ENCODE results near the gene SNRNP48.

The SNRNP48 gene

DNA sequence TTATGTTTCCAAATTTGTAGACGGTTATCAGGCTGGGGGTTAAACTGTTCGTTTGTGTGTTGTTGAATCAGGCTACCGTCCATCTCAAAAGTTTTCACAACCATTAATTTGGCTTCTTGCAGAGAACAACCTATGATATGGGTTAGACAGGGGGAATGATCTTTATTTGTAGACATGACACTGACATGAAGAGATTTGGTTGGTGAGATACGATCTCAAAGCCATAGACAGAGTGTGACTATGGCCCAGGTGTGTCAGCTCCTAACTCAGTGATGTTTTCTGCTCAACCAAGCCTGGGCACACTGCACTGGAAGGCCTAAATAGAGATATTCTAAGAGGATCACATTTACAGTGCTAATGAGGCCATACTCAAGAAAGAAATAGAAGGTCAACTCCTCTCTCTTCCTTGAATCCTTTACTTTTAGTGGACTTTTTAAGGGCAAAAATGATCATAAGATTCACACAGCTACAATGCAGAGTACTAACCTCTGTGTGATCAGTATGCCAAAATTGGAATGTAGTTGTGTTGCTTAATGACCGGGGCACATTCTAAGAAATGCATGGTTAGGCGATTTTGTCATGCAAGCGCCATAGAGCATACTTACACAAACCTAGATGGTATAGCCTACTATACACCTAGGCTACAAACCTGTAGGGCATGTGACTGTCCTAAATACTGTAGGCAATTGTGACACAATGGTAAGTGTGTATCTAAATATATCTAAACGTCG, 17.6 kb upstream of the SNRNP48 start:
- TF ChIP-seq, protein P1, sequence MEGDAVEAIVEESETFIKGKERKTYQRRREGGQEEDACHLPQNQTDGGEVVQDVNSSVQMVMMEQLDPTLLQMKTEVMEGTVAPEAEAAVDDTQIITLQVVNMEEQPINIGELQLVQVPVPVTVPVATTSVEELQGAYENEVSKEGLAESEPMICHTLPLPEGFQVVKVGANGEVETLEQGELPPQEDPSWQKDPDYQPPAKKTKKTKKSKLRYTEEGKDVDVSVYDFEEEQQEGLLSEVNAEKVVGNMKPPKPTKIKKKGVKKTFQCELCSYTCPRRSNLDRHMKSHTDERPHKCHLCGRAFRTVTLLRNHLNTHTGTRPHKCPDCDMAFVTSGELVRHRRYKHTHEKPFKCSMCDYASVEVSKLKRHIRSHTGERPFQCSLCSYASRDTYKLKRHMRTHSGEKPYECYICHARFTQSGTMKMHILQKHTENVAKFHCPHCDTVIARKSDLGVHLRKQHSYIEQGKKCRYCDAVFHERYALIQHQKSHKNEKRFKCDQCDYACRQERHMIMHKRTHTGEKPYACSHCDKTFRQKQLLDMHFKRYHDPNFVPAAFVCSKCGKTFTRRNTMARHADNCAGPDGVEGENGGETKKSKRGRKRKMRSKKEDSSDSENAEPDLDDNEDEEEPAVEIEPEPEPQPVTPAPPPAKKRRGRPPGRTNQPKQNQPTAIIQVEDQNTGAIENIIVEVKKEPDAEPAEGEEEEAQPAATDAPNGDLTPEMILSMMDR (IDR thresholded peaks at IDR 0.05; ENCODE audit: low read depth, low read length), result no peak
- no peak overlapping the region for H3K4me3 ChIP-seq (ENCODE audit: low read depth, low read length)

DNA sequence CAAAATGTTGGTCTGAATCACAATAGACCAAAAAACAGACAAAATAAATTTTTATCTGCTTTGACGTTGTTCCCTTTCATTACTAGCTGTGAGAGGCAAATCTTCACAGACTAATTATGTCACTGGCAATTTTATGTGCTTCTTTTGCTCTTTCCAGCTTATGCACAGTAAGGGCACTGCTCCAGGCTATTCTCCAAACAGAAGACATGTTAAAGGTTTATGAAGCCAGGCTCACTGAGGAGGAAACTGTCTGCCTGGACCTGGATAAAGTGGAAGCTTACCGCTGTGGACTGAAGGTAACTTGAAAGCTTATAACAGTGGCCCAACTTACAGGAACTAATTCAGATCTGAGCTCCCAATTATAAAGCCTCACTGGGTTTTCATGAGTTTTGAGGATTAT, 15.5 kb upstream of the SNRNP48 start:
- TF ChIP-seq, protein P1 (IDR thresholded peaks at IDR 0.05; ENCODE audit: low read depth, low read length), result no peak
- H3K4me3 ChIP-seq (ENCODE audit: low read depth, low read length), result no peak overlapping the region

DNA sequence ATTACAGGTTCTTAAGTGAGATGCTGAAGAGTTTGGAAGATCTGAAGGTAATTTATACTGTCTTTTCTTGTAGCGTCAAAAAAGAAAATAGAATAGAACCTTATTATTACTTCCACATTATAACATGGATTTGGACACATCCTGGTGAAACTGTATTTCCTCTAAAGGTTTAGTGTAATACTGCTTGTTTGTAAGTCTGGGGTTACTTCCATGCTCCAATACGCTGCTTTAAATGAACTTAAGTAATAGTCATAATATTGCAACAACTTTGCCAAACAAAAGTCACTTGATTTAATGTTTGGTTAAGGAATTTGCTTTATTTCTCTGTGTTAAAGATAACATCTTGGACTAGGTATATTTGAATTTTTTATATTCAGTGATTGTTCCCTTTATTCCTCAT, 11.5 kb upstream of the SNRNP48 start:
- no peak overlapping the region for H3K4me3 ChIP-seq (ENCODE audit: low read depth, low read length)
- TF ChIP-seq, protein P1 (IDR thresholded peaks at IDR 0.05; ENCODE audit: low read depth, low read length), result no peak

DNA sequence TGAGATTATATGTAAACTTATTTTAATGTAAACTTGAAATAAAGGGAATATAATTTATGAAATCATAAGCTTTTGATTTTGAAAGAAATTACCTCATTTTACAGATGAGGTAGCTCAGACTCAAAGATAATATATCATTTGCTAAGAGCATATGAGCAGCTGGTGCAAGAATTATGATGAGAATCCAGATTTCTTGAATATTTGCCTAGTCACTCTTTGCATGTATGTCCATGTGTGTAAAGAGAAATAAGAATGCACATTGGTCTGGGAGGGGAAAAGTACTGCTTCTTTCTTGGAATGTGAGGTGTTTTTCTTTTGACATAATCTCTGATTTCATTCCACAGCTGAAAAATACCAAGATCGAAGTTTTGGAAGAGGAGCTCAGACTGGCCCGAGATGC, 11.1 kb upstream of the SNRNP48 start:
- TF ChIP-seq, protein P1 (IDR thresholded peaks at IDR 0.05; ENCODE audit: low read depth, low read length), result no peak
- no peak overlapping the region for H3K4me3 ChIP-seq (ENCODE audit: low read depth, low read length)

DNA sequence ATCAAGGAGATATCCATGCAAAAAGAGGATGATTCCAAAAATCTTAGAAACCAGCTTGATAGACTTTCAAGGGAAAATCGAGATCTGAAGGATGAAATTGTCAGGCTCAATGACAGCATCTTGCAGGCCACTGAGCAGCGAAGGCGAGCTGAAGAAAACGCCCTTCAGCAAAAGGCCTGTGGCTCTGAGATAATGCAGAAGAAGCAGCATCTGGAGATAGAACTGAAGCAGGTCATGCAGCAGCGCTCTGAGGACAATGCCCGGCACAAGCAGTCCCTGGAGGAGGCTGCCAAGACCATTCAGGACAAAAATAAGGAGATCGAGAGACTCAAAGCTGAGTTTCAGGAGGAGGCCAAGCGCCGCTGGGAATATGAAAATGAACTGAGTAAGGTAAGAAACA, 10.1 kb upstream of the SNRNP48 start:
- TF ChIP-seq, protein P1 (IDR thresholded peaks at IDR 0.05; ENCODE audit: low read depth, low read length), result no peak
- H3K4me3 ChIP-seq (ENCODE audit: low read depth, low read length), result no peak overlapping the region

DNA sequence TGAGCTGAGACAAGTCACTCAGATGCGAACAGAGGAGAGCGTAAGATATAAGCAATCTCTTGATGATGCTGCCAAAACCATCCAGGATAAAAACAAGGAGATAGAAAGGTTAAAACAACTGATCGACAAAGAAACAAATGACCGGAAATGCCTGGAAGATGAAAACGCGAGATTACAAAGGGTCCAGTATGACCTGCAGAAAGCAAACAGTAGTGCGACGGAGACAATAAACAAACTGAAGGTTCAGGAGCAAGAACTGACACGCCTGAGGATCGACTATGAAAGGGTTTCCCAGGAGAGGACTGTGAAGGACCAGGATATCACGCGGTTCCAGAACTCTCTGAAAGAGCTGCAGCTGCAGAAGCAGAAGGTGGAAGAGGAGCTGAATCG, 9.5 kb upstream of the SNRNP48 start:
- no peak overlapping the region for H3K4me3 ChIP-seq (ENCODE audit: low read depth, low read length)
- TF ChIP-seq, protein P1 (IDR thresholded peaks at IDR 0.05; ENCODE audit: low read depth, low read length), result no peak

DNA sequence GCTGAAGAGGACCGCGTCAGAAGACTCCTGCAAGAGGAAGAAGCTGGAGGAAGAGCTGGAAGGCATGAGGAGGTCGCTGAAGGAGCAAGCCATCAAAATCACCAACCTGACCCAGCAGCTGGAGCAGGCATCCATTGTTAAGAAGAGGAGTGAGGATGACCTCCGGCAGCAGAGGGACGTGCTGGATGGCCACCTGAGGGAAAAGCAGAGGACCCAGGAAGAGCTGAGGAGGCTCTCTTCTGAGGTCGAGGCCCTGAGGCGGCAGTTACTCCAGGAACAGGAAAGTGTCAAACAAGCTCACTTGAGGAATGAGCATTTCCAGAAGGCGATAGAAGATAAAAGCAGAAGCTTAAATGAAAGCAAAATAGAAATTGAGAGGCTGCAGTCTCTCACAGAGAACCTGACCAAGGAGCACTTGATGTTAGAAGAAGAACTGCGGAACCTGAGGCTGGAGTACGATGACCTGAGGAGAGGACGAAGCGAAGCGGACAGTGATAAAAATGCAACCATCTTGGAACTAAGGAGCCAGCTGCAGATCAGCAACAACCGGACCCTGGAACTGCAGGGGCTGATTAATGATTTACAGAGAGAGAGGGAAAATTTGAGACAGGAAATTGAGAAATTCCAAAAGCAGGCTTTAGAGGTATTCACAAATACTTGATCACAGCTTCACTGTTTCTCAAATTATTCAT, 8.9 kb upstream of the SNRNP48 start:
- TF ChIP-seq, protein P1 (IDR thresholded peaks at IDR 0.05; ENCODE audit: low read depth, low read length), result no peak
- H3K4me3 ChIP-seq (ENCODE audit: low read depth, low read length), result no peak overlapping the region
